ENCODE measurements around the gene LST1. TPM values are rescaled to one million over a fixed set of nuclear protein-coding genes. Genes with fewer than 3 reads are reported as not detected.

LST1 gene
- total RNA-seq, 1 experiment from 2014 or later, result not detected

DNA sequence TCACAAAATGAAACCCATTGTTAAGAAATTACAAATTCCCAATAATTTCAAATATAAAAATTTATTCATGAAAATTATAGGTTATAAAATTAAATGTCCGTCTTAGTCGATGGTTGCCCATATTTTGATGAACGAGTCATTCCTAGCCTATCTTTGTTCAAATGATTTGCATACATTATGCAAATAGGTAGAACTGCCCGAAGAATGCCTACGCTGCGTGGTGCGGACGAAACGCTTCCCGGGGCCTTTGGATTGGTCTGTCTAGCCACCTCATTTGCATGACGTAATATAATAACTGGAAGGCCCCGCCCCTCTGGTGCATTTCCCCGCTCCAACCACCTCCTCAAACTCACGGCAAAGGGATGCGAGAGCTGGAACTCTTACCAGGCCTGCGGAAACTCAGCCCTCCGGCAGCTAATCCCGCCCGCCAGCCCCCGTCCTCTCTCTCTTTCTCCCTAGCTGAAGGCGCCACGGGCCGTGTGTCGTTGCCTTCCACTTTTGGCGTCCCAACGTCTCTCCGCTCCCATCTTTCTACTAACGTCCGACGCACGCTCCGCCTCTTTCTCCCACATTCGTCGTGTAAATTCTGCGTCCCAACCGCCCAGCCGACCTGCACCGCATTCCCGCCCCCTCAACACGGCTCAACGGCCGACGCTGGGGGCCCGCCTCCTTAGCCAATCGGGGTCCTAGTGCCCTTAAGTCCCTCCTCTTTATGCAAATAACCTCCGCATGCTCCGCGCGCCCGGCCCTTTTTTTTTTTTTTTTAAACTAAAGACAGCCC is 33.9 kb downstream of the LST1 start:
- peak; percentile 99 for DNase-seq (ENCODE audit: low spot score)

DNA sequence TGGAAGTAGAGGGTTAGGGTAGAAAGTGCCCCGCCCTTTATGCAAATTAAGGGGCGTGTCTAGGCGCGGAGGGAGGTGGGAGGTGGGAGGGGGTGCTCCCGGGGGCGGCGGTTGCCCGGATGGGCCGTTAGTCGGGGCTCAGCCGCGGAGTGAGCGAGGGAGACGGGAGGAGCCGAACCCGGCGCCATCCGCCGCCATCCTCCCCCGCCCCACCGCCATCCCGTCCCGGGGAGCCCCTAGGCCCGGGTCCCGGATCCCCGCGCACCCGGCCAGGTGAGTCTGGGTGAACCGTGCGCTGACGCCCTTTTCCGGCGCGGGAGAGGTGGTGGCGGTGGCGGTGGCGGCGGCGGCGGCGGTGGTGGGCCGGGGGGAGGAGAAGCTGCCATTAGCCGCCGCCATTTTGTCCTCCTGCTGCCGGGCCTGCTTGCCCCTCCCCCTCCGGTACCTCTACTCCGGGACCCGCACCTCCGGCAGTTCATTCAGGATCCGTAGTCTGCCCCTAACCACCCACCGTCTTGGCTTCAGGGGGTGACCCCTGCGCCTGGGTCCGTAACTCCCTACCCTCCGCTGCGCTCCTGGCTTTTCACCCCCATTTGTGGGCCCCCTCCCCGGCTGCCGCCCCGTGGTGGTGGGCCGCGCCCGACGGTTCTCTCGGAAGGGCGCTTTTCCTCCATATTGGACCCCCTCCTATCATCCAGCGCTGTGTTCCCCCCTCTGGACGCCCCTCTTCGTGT is 34.7 kb downstream of the LST1 start, which contains the start of gene PRRC2A:
Gene PRRC2A (plus strand): TSS at position 130 of the 734 bp plus-strand sequence. CDS start 2,075 bp downstream, outside the sequence.
- peak; percentile 66 for DNase-seq (ENCODE audit: low spot score)

DNA sequence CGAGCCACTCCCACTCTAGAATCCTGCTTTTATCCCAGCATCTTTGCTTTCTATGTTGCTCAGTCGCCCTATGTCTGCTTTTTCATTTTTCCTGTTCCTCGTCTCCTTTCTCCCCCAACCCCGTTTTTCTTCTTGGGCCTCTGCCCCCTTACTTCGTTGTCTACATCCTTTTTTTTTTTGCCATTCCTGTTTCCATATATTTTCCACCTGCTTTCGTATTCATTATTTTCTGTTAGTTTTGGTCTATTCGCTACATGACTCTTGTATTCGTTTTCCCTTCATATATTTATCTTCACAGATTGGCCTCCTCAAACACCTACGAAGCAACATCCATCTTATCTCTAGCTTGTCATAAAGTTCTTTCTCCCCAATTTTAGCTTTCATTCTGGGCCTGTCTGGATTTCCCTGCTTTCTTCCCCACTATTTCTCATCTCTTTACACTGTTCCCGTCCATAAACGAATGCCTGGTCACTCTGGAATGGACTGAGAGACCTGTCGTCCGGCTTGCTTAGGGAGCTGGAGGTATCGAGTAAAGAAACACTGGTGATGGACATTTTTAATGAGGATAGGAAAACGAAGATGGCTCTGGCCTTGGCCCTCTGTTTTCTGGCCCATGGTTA is 35.4 kb downstream of the LST1 start:
- no peak for DNase-seq (ENCODE audit: low spot score)

DNA sequence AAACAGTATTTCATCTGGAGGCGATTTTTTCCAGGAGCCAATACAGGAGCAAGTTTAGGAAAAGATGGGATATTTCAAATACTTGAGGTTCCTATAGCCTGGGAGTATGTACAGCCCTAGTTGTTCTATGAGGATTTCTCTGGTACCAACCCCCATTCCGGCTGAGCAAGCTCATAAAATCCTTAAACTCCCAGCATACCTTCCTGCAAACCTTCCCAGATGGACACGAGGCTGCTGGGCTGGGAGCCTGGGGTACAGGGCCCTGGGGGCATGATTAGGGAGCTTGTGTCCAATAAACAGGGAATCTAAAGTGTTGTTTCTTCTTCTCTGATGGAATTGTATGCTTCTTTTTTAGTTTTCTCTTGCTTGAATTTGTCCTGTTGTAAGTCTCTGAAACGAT is 35.9 kb downstream of the LST1 start:
- DNase-seq (ENCODE audit: low spot score), result no peak

DNA sequence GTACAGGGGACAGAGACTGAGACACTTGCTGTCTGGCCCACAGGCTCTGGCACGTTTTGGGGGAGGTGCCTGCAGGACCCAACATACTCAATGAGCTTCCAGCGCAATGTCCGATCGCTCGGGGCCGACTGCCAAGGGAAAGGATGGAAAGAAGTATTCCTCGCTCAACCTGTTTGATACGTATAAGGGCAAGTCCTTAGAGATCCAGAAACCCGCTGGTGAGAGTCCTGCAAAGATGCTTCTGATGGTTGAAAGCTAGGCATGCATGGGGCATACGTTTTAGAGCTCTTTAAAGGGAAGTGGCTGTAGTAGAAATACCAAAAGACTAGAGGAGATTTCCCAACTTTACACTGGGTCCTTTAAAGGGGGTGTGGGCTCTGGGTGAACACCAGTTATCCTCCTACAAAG is 36.6 kb downstream of the LST1 start:
- DNase-seq (ENCODE audit: low spot score), result no peak

DNA sequence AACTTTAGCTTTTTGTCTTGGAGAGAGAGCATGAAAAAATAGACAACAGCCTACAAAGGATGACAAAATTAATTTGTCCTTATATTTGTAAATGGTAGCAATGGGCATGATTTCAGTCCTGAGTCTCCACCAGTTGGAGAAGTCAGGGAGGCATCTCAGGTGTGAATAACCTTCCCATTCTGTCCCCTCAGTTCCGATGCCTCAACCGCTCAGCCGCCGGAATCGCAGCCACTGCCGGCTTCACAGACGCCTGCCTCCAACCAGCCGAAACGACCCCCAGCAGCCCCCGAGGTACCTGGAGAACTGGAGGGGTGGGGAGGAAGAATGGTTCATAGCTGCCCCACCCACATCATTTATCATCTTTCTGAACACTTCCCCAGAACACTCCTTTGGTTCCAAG is 38.0 kb downstream of the LST1 start:
- no peak for DNase-seq (ENCODE audit: low spot score)

DNA sequence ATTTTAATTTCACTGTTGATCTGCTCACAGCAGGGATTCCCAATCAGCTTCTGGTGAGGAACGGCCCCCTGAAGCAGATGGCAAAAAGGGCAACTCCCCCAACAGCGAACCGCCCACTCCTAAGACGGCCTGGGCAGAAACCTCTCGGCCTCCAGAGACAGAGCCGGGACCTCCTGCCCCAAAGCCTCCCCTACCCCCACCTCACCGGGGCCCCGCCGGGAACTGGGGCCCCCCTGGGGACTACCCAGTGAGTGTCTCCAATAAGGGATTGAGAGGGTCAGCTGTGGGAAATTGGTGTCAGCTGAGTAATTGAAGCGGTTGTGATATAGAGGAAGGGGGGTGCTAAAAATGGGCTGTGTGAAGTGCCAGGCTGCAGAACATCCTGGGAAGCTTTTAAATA is 40.9 kb downstream of the LST1 start:
- DNase-seq (ENCODE audit: low spot score), result no peak

DNA sequence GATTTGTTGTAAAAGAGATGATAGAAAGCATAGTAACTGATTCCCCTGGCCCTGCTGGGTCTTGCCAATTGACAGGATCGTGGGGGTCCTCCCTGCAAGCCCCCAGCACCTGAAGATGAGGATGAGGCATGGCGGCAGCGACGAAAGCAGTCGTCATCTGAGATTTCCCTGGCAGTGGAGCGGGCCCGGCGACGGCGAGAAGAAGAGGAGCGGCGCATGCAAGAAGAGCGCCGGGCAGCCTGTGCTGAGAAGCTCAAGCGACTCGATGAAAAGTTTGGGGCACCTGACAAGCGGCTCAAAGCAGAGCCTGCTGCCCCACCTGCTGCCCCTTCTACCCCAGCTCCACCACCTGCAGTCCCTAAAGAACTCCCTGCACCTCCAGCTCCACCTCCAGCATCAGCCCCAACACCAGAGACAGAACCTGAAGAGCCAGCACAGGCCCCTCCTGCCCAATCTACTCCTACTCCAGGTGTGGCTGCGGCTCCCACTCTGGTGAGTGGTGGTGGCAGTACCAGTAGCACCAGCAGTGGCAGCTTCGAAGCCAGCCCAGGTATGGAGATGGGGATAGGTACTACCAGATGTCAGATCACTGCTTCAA is 41.7 kb downstream of the LST1 start:
- no peak for DNase-seq (ENCODE audit: low spot score)

DNA sequence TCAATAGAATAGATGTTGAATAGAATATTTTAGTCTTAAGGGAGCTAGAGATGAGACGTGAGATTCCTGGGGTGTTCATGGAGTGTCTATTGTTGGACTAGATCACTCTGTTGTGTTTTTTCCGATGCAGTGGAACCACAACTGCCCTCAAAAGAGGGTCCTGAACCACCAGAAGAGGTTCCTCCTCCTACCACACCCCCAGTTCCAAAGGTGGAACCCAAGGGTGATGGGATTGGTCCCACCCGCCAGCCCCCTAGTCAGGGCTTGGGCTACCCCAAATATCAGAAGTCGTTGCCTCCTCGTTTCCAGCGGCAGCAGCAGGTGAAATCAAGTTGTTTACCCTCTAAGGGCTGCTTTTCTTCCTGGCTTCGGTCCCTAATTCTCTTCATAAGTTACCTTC is 42.9 kb downstream of the LST1 start:
- no peak for DNase-seq (ENCODE audit: low spot score)

DNA sequence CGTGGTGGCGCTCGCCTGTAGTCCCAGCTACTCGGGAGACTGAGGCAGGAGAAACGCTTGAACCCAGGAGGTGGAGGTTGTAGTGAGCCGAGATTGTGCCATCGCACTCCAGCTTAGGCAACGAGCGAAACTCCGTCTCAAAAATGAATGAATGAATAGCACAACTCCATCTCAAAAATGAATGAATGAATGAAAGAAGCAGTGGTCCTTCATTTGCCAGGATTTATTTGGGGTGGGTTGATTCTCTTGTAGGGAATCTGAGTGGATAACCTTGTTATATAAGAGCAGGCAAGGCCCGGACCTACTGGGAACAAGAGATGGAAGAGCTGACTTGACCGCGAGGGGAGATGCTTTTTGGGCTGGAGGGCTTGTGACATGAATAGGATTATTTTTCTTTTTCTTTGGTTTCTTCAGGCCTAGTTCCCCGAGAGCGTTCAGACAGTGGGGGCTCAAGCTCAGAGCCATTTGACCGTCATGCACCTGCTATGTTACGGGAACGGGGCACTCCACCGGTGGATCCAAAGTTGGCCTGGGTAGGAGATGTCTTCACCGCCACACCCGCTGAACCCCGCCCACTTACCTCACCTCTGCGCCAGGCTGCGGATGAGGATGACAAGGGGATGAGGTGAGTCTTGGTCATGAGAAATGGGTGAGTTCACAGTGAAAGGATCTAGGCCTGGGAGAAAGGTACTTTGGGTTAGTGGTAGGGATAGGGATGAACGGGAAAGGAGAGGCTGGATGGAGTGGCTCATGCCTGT is 44.3 kb downstream of the LST1 start:
- DNase-seq (ENCODE audit: low spot score), result no peak

DNA sequence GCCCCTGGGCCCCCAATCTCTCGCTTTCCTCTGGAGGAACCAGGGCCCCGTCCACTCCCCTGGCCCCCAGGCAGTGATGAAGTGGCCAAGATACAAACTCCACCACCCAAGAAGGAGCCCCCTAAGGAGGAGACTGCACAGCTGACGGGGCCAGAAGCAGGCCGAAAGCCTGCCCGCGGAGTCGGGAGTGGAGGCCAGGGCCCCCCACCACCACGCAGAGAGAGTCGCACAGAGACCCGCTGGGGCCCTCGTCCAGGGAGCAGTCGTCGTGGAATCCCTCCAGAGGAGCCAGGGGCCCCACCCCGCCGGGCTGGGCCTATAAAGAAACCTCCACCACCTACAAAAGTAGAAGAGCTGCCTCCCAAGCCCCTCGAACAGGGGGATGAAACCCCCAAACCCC is 45.1 kb downstream of the LST1 start:
- no peak for DNase-seq (ENCODE audit: low spot score)

DNA sequence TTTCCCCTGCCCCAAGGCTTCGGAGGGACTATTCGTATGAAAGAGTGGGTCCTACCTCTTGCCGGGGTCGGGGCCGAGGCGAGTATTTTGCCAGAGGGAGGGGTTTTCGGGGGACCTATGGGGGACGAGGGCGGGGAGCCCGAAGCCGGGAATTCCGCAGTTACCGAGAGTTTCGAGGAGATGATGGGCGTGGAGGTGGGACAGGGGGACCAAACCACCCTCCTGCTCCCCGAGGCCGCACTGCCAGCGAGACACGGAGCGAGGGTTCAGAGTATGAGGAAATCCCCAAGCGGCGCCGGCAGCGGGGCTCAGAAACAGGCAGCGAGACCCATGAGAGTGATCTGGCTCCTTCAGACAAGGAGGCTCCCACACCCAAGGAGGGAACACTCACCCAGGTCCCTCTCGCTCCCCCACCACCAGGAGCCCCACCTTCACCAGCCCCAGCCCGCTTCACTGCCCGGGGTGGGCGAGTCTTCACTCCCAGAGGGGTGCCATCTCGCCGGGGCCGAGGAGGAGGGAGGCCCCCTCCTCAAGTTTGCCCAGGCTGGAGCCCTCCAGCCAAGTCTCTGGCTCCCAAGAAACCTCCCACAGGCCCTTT is 45.7 kb downstream of the LST1 start:
- no peak for DNase-seq (ENCODE audit: low spot score)

DNA sequence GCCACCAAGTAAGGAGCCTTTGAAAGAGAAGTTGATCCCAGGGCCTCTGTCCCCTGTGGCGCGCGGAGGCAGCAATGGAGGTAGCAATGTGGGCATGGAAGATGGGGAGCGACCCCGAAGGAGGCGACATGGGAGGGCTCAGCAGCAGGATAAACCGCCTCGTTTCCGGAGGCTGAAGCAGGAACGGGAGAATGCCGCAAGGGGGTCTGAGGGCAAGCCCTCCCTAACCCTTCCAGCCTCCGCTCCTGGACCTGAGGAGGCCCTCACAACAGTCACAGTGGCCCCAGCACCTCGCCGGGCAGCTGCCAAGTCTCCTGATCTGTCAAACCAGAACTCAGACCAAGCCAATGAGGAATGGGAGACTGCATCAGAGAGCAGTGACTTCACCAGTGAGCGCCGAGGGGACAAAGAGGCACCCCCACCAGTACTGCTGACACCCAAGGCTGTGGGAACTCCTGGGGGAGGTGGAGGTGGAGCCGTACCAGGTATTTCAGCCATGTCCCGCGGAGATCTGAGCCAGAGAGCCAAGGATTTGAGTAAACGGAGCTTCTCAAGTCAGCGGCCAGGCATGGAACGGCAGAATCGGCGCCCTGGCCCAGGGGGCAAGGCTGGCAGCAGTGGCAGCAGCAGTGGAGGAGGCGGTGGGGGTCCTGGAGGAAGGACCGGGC is 46.3 kb downstream of the LST1 start:
- DNase-seq (ENCODE audit: low spot score), result no peak

DNA sequence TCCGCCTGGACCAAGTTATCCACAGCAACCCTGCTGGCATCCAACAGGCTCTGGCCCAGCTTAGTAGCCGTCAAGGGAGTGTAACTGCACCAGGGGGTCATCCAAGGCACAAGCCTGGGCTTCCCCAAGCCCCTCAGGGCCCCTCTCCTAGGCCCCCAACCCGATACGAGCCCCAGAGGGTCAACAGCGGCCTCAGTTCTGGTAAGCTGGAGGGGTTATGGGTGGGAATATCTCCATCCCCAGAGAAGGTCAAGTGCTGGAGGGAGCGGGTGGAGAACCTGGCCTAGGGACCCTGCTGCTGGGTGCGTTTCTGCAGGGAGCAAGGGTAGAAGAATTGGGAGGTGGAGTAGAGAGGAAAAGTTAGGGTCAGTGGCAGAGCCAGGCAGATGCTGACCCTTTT is 47.4 kb downstream of the LST1 start:
- DNase-seq (ENCODE audit: low spot score), result no peak

DNA sequence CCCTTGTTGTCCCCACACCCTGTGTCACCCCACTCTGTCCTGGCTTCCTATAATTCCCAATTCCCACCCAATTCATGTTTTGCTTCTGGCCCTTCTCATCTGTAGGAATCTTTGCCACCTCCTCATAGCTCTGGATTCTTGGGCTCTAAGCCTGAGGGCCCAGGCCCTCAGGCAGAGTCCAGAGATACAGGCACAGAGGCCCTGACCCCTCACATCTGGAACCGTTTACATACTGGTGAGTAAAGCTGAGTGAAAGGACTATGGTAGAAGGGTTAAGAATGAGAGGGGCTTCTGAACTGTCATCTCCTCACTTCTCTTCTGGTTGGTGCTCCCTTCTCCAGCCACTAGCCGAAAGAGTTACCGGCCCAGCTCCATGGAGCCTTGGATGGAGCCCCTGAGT is 48.1 kb downstream of the LST1 start:
- DNase-seq (ENCODE audit: low spot score), result no peak

DNA sequence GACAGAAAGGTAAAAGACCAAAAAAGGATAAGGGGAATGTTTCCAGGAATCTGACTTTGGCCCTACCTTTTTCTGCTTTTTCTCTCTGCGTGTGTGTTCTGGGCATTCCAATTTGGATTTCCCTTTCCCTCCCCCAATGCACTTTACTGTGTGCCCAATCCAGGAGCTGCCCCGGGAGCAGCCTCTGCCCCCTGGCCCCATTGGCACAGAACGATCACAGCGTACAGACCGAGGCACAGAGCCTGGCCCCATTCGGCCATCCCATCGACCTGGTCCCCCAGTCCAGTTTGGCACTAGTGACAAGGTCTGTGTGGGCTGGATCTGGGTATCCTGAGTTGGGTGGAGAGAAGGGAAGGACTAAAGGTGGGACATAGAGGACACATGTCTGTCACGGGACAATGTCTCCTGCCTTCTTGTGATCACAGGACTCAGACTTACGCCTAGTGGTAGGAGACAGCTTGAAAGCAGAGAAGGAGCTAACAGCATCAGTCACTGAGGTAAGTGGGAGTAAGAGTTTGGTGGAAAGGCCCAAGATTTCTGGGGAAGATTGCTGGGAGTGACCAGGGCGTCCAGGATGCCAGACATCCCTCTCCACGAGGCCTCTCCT is 49.0 kb downstream of the LST1 start:
- DNase-seq (ENCODE audit: low spot score), result no peak

DNA sequence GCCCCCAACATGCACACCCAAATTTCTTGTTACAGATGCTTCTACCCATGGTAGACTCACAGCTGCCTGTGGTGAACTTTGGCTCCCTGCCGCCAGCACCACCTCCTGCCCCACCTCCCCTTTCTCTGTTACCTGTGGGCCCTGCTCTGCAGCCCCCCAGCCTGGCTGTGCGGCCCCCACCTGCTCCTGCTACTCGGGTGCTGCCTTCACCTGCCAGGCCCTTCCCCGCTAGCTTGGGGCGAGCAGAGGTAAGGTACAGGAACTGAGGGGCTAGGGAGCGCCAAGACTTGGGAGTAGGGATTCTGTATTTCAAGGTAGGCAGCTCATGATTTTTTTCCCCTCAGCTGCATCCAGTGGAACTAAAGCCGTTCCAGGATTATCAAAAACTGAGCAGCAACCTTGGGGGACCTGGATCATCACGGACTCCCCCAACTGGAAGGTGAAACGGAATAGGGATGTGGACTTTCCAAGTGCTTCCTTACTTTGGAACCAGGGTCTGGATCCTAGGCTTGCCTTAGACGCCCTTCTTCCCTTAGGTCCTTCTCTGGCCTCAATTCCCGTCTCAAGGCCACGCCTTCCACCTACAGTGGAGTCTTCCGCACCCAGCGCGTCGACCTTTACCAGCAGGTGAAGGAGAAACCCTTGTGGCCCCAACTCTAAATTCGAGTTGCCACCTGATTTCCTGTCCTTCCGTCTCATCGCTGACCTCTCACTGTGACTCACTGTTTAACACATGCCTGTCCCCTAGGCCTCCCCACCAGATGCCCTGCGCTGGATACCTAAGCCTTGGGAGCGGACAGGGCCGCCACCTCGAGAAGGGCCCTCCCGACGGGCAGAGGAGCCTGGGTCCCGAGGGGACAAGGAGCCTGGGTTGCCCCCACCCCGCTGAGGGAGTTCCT is 50.9 kb downstream of the LST1 start:
- no peak for DNase-seq (ENCODE audit: low spot score)

Measured in H4 (cell line).